GM12873 (cell line): Measurements from ENCODE around the gene OGFOD3.

Source experiments
- CTCF ChIP-seq: IDR thresholded peaks from 2 replicates; pipeline ENCODE4 v1.5.1; 2012; ENCODE audit warnings: low read depth, mild to moderate bottlenecking, moderate library complexity, low read length, control low read depth; ENCODE audit not compliant: insufficient read depth; ENCODE audit errors: missing control alignments

OGFOD3 gene

GRCh38 chr17:82439194-82439828 is 20.9 kb upstream of the OGFOD3 start:
- TF ChIP-seq CTCF: no peak

GRCh38 chr17:82438401-82439193 is 20.2 kb upstream of the OGFOD3 start:
- no peak for TF ChIP-seq CTCF

GRCh38 chr17:82437325-82437668 is 18.9 kb upstream of the OGFOD3 start:
- no peak for TF ChIP-seq CTCF

GRCh38 chr17:82436601-82437324 is 18.4 kb upstream of the OGFOD3 start:
- no peak for TF ChIP-seq CTCF

GRCh38 chr17:82435601-82436583 is 17.5 kb upstream of the OGFOD3 start:
- TF ChIP-seq CTCF: no peak

- TF ChIP-seq CTCF: no peak
Measured at GRCh38 chr17:82435103-82435502, 16.7 kb upstream of the OGFOD3 start.

GRCh38 chr17:82434216-82434565 is 15.8 kb upstream of the OGFOD3 start:
- TF ChIP-seq CTCF: no peak
